IMR-90 (cell line): ENCODE data around the gene USP6NL. TPM values are rescaled to one million over a fixed set of nuclear protein-coding genes. Genes with fewer than 3 reads are reported as not detected.
A peak's percentile ranks its signal among the peaks of the same experiment; 100 is the strongest.

Source experiments
- ATAC-seq: fragments of 200-7000 bp; cut with Tn5 transposase; 2 replicates; pipeline ENCODE4 v1.9.1; 2020; ENCODE audit warnings: low read depth, mild to moderate bottlenecking, moderate library complexity
- BruUV-seq: library from RNA; stranded (reverse); fragments of 400-500 nt; replicated peaks from 2 replicates; lab custom pipeline; 2021; lab: Mats Ljungman, UMichigan
- CTCF ChIA-PET: fragments of 300-600 bp; formaldehyde crosslinking; extraction: SDS; loops from one replicate; lab custom pipeline; 2021; ENCODE audit warnings: antibody characterized with exemption; lab: Yijun Ruan, JAX
- POLR2A ChIA-PET: fragments of 300-600 bp; sonication (Branson Sonifier 250); formaldehyde crosslinking; loops from one replicate; lab custom pipeline; 2022; ENCODE audit warnings: antibody characterized with exemption; ENCODE audit not compliant: unreplicated experiment; lab: Charles Lee
- DNase-seq: peaks from one replicate; pipeline ENCODE4 v3.0.0; 2013
- H2AFZ ChIP-seq: replicated peaks from 2 replicates; pipeline ENCODE3; 2013; ENCODE audit warnings: low read length, mild to moderate bottlenecking; ENCODE audit not compliant: poor library complexity
- H2AK5ac ChIP-seq: 2 replicates; pipeline ENCODE4 v1.6.1; 2013; ENCODE audit warnings: low read depth, low read length, inconsistent platforms
- H2AK9ac ChIP-seq: replicated peaks from 2 replicates; pipeline ENCODE3; 2013; ENCODE audit warnings: mild to moderate bottlenecking, low read depth, low read length, moderate library complexity; ENCODE audit not compliant: poor library complexity
- H2BK120ac ChIP-seq: 2 replicates; pipeline ENCODE4 v1.6.1; 2013; ENCODE audit warnings: low read depth, low read length, inconsistent platforms
- H2BK15ac ChIP-seq: 3 replicates; pipeline ENCODE4 v1.6.1; 2013; ENCODE audit warnings: low read depth, low read length, inconsistent platforms
- H2BK20ac ChIP-seq: 2 replicates; pipeline ENCODE4 v1.6.1; 2013; ENCODE audit warnings: low read depth, mild to moderate bottlenecking, inconsistent platforms, low read length, moderate library complexity
- H2BK5ac ChIP-seq: 2 replicates; pipeline ENCODE4 v1.6.1; 2013; ENCODE audit warnings: mild to moderate bottlenecking, low read depth, low read length, inconsistent platforms; ENCODE audit not compliant: poor library complexity, severe bottlenecking
- H3K14ac ChIP-seq: replicated peaks from 2 replicates; pipeline ENCODE4 v1.6.1; 2013; ENCODE audit warnings: low read depth, low read length, inconsistent platforms
- H3K18ac ChIP-seq: 2 replicates; pipeline ENCODE4 v1.6.1; 2013; ENCODE audit warnings: low read depth, low read length, control low read depth
- H3K23ac ChIP-seq: 2 replicates; pipeline ENCODE4 v1.6.1; 2013; ENCODE audit warnings: low read depth, low read length, inconsistent platforms
- H3K27ac ChIP-seq: 2 replicates; pipeline ENCODE4 v1.5.1; 2013; ENCODE audit warnings: mild to moderate bottlenecking, control low read depth, low read length; ENCODE audit not compliant: insufficient read depth
- H3K27me3 ChIP-seq: 2 replicates; pipeline ENCODE4 v1.6.1; 2013; ENCODE audit warnings: low read length; ENCODE audit not compliant: control insufficient read depth, insufficient read depth
- H3K36me3 ChIP-seq: 2 replicates; pipeline ENCODE4 v1.6.1; 2013; ENCODE audit warnings: low read length, mixed read lengths; ENCODE audit not compliant: control insufficient read depth, insufficient read depth
- H3K4ac ChIP-seq: 2 replicates; pipeline ENCODE4 v1.6.1; 2013; ENCODE audit warnings: low read depth, low read length, inconsistent platforms
- H3K4me1 ChIP-seq: 2 replicates; pipeline ENCODE4 v1.6.1; 2013; ENCODE audit warnings: low read length, mixed read lengths; ENCODE audit not compliant: control insufficient read depth, insufficient read depth
- H3K4me2 ChIP-seq: 2 replicates; pipeline ENCODE4 v1.6.1; 2013; ENCODE audit warnings: low read depth, mild to moderate bottlenecking, control low read depth, low read length, moderate library complexity
- H3K4me3 ChIP-seq: 2 replicates; pipeline ENCODE4 v1.5.1; 2013; ENCODE audit warnings: low read depth, mild to moderate bottlenecking, control low read depth, low read length, moderate library complexity; ENCODE audit not compliant: insufficient read depth
- H3K56ac ChIP-seq: 2 replicates; pipeline ENCODE4 v1.6.1; 2013; ENCODE audit warnings: low read length, inconsistent platforms; ENCODE audit not compliant: insufficient read depth; ENCODE audit errors: extremely low read depth
- H3K79me1 ChIP-seq, 2 experiments: 2 replicates each; pipeline ENCODE4 v1.6.1; 2013; ENCODE audit warnings: low read length in 2 of 2, inconsistent platforms in 1 of 2, low read depth in 1 of 2
- H3K9ac ChIP-seq: 2 replicates; pipeline ENCODE4 v1.6.1; 2013; ENCODE audit warnings: low read depth, low read length, control low read depth
- H3K9me1 ChIP-seq: 2 replicates; pipeline ENCODE4 v1.6.1; 2013; ENCODE audit warnings: low read length, inconsistent platforms; ENCODE audit not compliant: insufficient read depth
- H3K9me3 ChIP-seq: 2 replicates; pipeline ENCODE4 v1.6.1; 2013; ENCODE audit warnings: low read length; ENCODE audit not compliant: control insufficient read depth, insufficient read depth
- H4K20me1 ChIP-seq: 2 replicates; pipeline ENCODE4 v1.6.1; 2013; ENCODE audit warnings: low read length, inconsistent platforms; ENCODE audit not compliant: insufficient read depth
- H4K5ac ChIP-seq: 2 replicates; pipeline ENCODE4 v1.6.1; 2013; ENCODE audit warnings: mild to moderate bottlenecking, low read depth, low read length, control low read depth
- H4K8ac ChIP-seq, 2 experiments: 2 replicates each; pipeline ENCODE4 v1.6.1; 2013; ENCODE audit warnings: low read depth in 2 of 2, low read length in 2 of 2, control low read depth in 1 of 2, inconsistent platforms in 1 of 2
- H4K91ac ChIP-seq: 2 replicates; pipeline ENCODE4 v1.6.1; 2013; ENCODE audit warnings: low read depth, low read length, inconsistent platforms; ENCODE audit not compliant: insufficient read depth
- BHLHE40 ChIP-seq: fragments of 150-350 bp; IDR thresholded peaks from 2 replicates; pipeline ENCODE4 v1.6.1; 2016; ENCODE audit warnings: mild to moderate bottlenecking, low read depth, low read length
- CTCF ChIP-seq: conservative IDR thresholded peaks from 2 replicates; pipeline ENCODE4 v1.5.1; 2012; ENCODE audit warnings: mild to moderate bottlenecking, low read depth, low read length, improper control_type of control experiment
- MAFK ChIP-seq: IDR thresholded peaks from 2 replicates; pipeline ENCODE4 v1.6.1; 2012; ENCODE audit warnings: low read depth, low read length, improper control_type of control experiment
- MAZ ChIP-seq: IDR thresholded peaks from 2 replicates; pipeline ENCODE4 v1.6.1; 2012; ENCODE audit warnings: low read depth, mild to moderate bottlenecking, low read length, improper control_type of control experiment, moderate library complexity, borderline replicate concordance
- NFE2L2 ChIP-seq: fragments of 150-350 bp; IDR thresholded peaks from 2 replicates; pipeline ENCODE4 v1.6.1; 2016; ENCODE audit warnings: low read depth, mild to moderate bottlenecking, low read length
- POLR2A ChIP-seq: IDR thresholded peaks from 2 replicates; pipeline ENCODE4 v1.6.1; 2012; ENCODE audit warnings: mild to moderate bottlenecking, low read depth, low read length
- RCOR1 ChIP-seq: IDR thresholded peaks from 2 replicates; pipeline ENCODE4 v1.6.1; 2012; ENCODE audit warnings: mild to moderate bottlenecking, low read length, improper control_type of control experiment; ENCODE audit not compliant: insufficient replicate concordance
- RFX5 ChIP-seq: IDR thresholded peaks from 2 replicates; pipeline ENCODE4 v1.8.0; 2012; ENCODE audit warnings: low read depth, mild to moderate bottlenecking, low read length, moderate library complexity
- WGBS, 2 experiments: methylation state at CpG; one replicate each; pipeline versions ENCODE4 v1.1.5 to v1.1.7; 2013; ENCODE audit warnings: missing lambda C conversion rate in 2 of 2; ENCODE audit not compliant: insufficient read length in 1 of 2; ENCODE audit errors: extremely low coverage in 2 of 2; 5-methylcytosine and 5-hydroxymethylcytosine counted together
- dilution Hi-C: fragments of 300-500 bp; cut with HindIII; formaldehyde crosslinking; loops from one replicate; pipeline ENCODE4 v1.14.3; 2018; ENCODE audit warnings: low sequenced_read_pairs; ENCODE audit not compliant: unreplicated experiment
- in situ Hi-C: fragments of 300-500 bp; cut with MboI; formaldehyde crosslinking; loops from 3 replicates; pipeline ENCODE4 v1.14.3; 2019; ENCODE audit warnings: low sequenced_read_pairs, inconsistent platforms, mixed read lengths
- intact Hi-C: fragments of 100-400 bp; cut with micrococcal nuclease; formaldehyde crosslinking; loops from 2 replicates; pipeline ENCODE4 v1.10.0; 2022
- polyA plus RNA-seq, 3 experiments: library from polyadenylated mRNA; depleted of rRNA; stranded (reverse); fragments of >200 nt; gene quantifications; 2 replicates each; pipeline ENCODE4 v1.2.3, GENCODE V29; 2012; ENCODE audit warnings: low replicate concordance in 1 of 3
- total RNA-seq: library from RNA; depleted of rRNA; stranded (reverse); fragments of >200 nt; gene quantifications from 2 replicates; pipeline ENCODE4 v1.2.3, GENCODE V29; 2012

The USP6NL gene
- total and polyA plus RNA-seq, 2 of the 4 experiments (the other 2 are of a cell fraction) = 7.8 to 9.1 TPM

- H2AK9ac ChIP-seq = no peak overlapping the region
- H3K4me2 ChIP-seq = no peak overlapping the region
- BruUV-seq = no TSS peak
- in situ Hi-C loops (no loop called here), intact Hi-C loops (no loop called here), dilution Hi-C loops (no loop called here)
- H2BK15ac ChIP-seq = no peak overlapping the region
- no peak overlapping the region for H3K4ac ChIP-seq
- no peak overlapping the region for H2AFZ ChIP-seq
- H3K36me3 ChIP-seq = no peaks in the 10 kb centered on the region
- DNase-seq (no peak), ATAC-seq (no peak)
- no peak overlapping the region for H4K8ac ChIP-seq
- H4K5ac ChIP-seq = no peak overlapping the region
- no peak overlapping the region for H2BK120ac ChIP-seq
- no peaks in the 10 kb centered on the region for H3K9me3 ChIP-seq
- H3K4me3 ChIP-seq = no peak overlapping the region
- no peaks in the 10 kb centered on the region for H3K9me1 ChIP-seq
- no peak overlapping the region for H2AK5ac ChIP-seq
- no peak overlapping the region for H3K14ac ChIP-seq
- no peak overlapping the region for H2BK5ac ChIP-seq
- no peak overlapping the region for H3K27ac ChIP-seq
- H3K4me1 ChIP-seq = no peaks in the 10 kb centered on the region
- WGBS, 2 experiments = 40% methylated on average over 1 of the region's 2 CpGs; no CpG with 5 or more reads in 1 of the 2 experiments
- no peak overlapping the region for H3K23ac ChIP-seq
- POLR2A ChIA-PET = no interaction called here
- no peak overlapping the region for H3K56ac ChIP-seq
- no peaks in the 10 kb centered on the region for H3K27me3 ChIP-seq
- no peak overlapping the region for H3K9ac ChIP-seq
- no peak overlapping the region for H4K91ac ChIP-seq
- no peaks in the 10 kb centered on the region for H4K20me1 ChIP-seq
- CTCF ChIA-PET = no interaction called here
- no peaks in the 10 kb centered on the region for H3K79me1 ChIP-seq
- TF ChIP-seq RCOR1 (no peak), NFE2L2 (no peak), MAZ (no peak), MAFK (peak; percentile 30; the same call in 1 of the 2 replicates), CTCF (no peak), RFX5 (no peak), POLR2A (no peak), BHLHE40 (no peak)
- H3K18ac ChIP-seq = no peak overlapping the region
- no peak overlapping the region for H2BK20ac ChIP-seq
These were observed 194.5 kb downstream of the USP6NL start for GRCh38 chr10:11416974-11417373.
